GM10266 (cell line): ENCODE results near the gene NHEJ1.

Source experiments
- DNase-seq: peaks from one replicate; pipeline ENCODE4 v3.0.0; 2012; ENCODE audit errors: extremely low spot score
- TF ChIP-seq, protein P1 (sequence below): IDR thresholded peaks from 2 replicates; pipeline ENCODE4 v1.5.1; 2012; ENCODE audit warnings: mild to moderate bottlenecking, low read depth; ENCODE audit not compliant: control insufficient read depth, insufficient read depth; ENCODE audit errors: missing control alignments

Gene NHEJ1

DNA sequence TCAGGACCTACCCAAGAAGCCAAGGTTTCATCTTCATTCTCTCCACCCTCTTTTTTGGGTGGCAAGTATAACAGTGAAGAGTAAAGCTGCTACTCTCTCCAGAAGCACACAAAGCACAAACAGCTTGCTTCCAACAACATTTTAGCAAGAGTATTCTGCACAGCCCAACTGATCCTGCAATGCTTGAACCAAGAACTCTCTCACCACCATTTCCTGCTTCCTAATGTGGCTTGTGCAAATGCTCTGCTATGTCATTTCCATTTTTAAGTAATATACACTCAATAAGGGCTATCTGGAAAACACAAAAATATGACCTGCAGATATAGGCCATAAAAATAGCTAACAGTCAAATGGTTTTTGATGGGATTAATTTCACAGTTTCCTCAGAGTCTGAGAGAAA is 75.8 kb downstream of the NHEJ1 start:
- TF ChIP-seq, protein P1, sequence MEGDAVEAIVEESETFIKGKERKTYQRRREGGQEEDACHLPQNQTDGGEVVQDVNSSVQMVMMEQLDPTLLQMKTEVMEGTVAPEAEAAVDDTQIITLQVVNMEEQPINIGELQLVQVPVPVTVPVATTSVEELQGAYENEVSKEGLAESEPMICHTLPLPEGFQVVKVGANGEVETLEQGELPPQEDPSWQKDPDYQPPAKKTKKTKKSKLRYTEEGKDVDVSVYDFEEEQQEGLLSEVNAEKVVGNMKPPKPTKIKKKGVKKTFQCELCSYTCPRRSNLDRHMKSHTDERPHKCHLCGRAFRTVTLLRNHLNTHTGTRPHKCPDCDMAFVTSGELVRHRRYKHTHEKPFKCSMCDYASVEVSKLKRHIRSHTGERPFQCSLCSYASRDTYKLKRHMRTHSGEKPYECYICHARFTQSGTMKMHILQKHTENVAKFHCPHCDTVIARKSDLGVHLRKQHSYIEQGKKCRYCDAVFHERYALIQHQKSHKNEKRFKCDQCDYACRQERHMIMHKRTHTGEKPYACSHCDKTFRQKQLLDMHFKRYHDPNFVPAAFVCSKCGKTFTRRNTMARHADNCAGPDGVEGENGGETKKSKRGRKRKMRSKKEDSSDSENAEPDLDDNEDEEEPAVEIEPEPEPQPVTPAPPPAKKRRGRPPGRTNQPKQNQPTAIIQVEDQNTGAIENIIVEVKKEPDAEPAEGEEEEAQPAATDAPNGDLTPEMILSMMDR: no peak
- no peak for DNase-seq

DNA sequence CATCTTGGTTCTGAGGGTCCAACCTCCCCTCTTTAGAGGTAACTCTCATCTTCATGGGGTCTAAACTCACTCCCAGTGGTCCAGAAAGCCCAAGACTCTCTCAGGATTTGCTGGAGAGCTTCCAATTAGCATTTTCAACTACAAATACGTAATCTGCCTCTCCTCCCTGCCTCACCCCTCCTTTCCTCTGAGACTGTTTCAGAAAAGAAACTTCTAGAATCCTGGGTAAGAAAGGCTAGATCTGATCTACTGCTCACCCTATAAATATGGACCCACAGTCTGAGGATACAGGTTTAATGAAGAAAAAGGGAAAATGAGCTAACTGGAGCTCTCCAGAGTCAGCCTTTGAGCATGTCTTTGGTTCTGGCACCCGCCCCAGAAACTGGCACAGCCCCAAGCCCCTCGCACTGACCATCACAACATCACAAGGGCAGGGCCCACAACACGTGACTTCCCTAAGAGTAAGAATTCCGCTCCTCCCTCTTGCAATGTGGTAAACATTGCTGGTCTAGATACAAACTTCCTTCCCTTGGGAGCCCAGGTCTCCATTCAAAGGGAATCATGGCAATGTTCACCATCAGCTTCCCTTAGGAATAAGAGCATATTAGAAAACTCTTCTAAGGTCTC is 78.2 kb downstream of the NHEJ1 start:
- no peak for DNase-seq
- TF ChIP-seq, protein P1: no peak

DNA sequence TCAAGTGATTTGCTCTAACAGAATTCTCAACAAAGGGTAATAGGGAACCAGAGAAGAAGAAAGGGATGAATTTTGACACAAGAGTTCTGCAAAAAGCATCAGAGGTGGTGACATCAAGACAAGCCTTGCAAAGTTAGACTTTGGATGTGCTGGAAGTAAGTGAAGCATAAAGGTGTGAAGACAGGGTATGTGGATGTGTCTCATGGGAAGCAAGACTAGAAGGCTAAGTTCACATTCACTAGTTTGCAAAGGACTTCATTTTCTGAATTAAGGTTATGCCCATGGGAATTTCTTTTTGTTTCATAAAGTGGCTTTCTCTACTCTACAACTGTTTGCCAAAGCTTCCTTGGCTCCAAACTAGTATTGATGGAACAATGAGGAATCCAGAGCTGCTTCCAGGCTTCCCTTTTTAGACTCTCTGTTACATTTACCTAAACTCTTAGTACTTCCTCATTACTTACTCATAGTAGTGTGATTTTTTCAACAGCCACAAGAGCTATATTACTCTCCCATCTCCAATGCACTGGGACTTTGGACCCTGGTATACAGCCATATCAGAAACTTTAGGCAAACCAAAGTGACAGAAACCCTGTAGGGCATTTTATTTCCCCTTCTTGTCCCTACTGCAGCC is 78.8 kb downstream of the NHEJ1 start:
- DNase-seq: peak; percentile 9
- TF ChIP-seq, protein P1: no peak

DNA sequence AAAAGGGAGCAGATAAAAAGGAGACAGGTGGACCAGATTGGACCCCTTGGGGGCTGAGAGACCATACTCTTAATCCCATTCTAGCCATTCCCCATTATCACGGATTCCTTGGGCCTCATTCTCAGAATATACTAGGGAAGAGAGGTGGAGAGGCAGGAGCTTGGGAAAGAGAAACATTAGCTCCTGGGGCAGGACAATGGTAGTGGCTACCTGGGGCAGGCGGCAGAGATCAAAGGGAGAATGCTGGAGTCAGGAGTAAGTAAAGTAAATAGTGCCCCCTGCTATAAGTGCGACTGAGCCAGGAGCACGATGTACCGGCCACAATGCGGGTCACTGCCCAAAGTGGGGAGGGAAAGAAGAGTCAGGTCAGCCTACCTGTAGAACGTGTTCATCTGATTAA is 79.5 kb downstream of the NHEJ1 start:
- TF ChIP-seq, protein P1: no peak
- DNase-seq: no peak

DNA sequence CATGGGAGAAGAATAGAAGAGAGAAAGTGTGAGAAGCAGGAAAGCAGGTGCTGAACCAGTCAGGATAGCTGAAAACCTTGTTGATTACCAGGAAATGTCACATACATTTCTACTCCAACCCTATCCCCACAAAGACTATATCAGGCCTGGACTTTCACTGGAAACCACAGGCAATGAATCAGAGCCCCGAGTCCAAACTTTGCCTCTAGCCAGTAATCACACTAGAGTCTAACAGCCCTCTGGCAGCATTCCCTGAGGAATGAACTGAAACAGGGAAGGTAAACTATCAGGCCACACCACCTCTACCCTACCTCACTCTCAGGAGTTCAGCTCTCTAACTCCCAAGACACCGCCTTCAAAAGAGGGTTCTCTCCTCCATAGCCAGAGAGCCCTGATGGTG is 81.2 kb downstream of the NHEJ1 start:
- no peak for DNase-seq
- TF ChIP-seq, protein P1: no peak

DNA sequence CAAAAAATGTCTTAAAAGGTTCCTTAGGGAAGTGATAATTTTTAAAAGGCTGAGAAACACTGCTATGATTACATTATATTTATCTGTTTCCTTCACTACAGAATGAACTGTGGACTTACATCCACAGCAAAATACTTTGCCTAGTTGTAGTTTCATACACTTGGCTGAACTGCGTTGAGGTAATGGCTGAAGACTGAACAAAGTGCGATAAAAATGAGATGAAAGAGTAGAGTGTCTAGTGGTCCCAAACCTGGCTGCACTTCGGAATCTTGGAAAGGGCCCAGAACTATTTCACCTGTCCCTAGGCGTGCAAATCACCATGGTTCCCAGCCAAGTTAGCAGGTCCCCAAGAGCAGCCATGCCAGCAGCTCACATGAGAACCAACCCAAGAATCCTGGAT is 81.7 kb downstream of the NHEJ1 start:
- DNase-seq: no peak
- TF ChIP-seq, protein P1: no peak

DNA sequence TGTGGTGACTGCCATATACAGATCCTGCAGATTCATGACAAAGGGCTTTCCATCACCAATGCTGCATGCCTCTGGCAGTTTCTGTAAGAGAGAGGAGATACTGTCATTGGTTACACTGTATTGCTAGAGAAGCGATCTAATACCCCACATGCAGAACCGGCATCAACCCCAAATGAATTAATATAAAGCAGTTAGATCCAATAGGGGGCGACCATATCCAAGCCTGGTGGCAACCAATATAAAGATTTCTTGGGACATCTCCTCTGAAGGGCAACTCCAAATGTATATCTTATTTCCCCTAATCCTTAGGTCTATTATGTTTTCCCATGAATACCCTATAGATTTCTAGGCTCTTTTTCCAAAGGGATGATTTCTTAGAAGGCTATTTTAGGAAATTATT is 82.5 kb downstream of the NHEJ1 start:
- peak; percentile 6 for DNase-seq
- TF ChIP-seq, protein P1: no peak
